MM.1S (cell line): ENCODE measurements around the gene ANGEL1.

ENCODE experiments used
- DNase-seq: peaks from one replicate; pipeline ENCODE4 v3.0.0-alpha.2; 2015
- H2AFZ ChIP-seq: fragments of 300-600 bp; sonication (generic); 2 replicates; pipeline ENCODE4 v1.6.0; 2016; ENCODE audit warnings: antibody characterized with exemption, low read length
- H3F3A ChIP-seq: fragments of 300-600 bp; sonication (generic); 2 replicates; pipeline ENCODE4 v1.6.1; 2016; ENCODE audit warnings: mild to moderate bottlenecking, antibody characterized with exemption, low read length, moderate library complexity, mixed read lengths; ENCODE audit not compliant: insufficient read depth
- H3K27ac ChIP-seq: fragments of 300-600 bp; sonication (generic); 2 replicates; pipeline ENCODE4 v1.5.1; 2016; ENCODE audit warnings: mild to moderate bottlenecking, low read length
- H3K27me3 ChIP-seq: fragments of 300-600 bp; sonication (generic); replicated peaks from 2 replicates; pipeline ENCODE4 v1.6.0; 2016; ENCODE audit warnings: low read length; ENCODE audit not compliant: insufficient read depth
- H3K36me3 ChIP-seq: fragments of 300-600 bp; sonication (generic); replicated peaks from 2 replicates; pipeline ENCODE4 v1.6.1; 2016; ENCODE audit warnings: mild to moderate bottlenecking, low read length, mixed read lengths; ENCODE audit not compliant: insufficient read depth
- H3K4me1 ChIP-seq: fragments of 300-600 bp; sonication (generic); 2 replicates; pipeline ENCODE4 v1.6.1; 2016; ENCODE audit warnings: low read length, mixed read lengths
- H3K4me2 ChIP-seq: fragments of 300-600 bp; sonication (generic); 2 replicates; pipeline ENCODE4 v1.6.0; 2016; ENCODE audit warnings: low read depth, low read length
- H3K4me3 ChIP-seq: fragments of 300-600 bp; sonication (generic); 2 replicates; pipeline ENCODE4 v1.5.1; 2016; ENCODE audit warnings: low read length, mixed read lengths
- H3K79me2 ChIP-seq: fragments of 300-600 bp; sonication (generic); 2 replicates; pipeline ENCODE4 v1.6.1; 2016; ENCODE audit warnings: mixed run types, low read length, mixed read lengths
- H3K9ac ChIP-seq: fragments of 300-600 bp; sonication (generic); 2 replicates; pipeline ENCODE4 v1.6.1; 2016; ENCODE audit warnings: low read length, mixed read lengths
- H3K9me2 ChIP-seq: fragments of 300-600 bp; sonication (generic); replicated peaks from 2 replicates; pipeline ENCODE4 v1.6.1; 2016; ENCODE audit warnings: mild to moderate bottlenecking, low read length, mixed read lengths; ENCODE audit not compliant: insufficient read depth
- H3K9me3 ChIP-seq: fragments of 300-600 bp; sonication (generic); replicated peaks from 2 replicates; pipeline ENCODE4 v1.6.1; 2016; ENCODE audit warnings: mild to moderate bottlenecking, low read length, mixed read lengths; ENCODE audit not compliant: insufficient read depth
- H4K20me1 ChIP-seq: fragments of 300-600 bp; sonication (generic); 2 replicates; pipeline ENCODE4 v1.6.1; 2016; ENCODE audit warnings: mild to moderate bottlenecking, low read length, moderate library complexity, mixed read lengths; ENCODE audit not compliant: insufficient read depth
- EZH2 ChIP-seq: fragments of 300-600 bp; sonication (generic); optimal IDR thresholded peaks from 2 replicates; pipeline ENCODE3; 2017; ENCODE audit warnings: low read depth, mild to moderate bottlenecking, antibody characterized with exemption, low read length, mixed read lengths
- EZH2phosphoT487 ChIP-seq: fragments of 300-600 bp; sonication (generic); IDR thresholded peaks from 2 replicates; pipeline ENCODE4 v1.6.1; 2018; ENCODE audit warnings: antibody characterized with exemption, low read length
- TF ChIP-seq, protein P1 (sequence below): fragments of 300-600 bp; sonication (generic); IDR thresholded peaks from 2 replicates; pipeline ENCODE4 v1.5.1; 2016; ENCODE audit warnings: antibody characterized with exemption, low read length, mixed read lengths

Gene ANGEL1

DNA sequence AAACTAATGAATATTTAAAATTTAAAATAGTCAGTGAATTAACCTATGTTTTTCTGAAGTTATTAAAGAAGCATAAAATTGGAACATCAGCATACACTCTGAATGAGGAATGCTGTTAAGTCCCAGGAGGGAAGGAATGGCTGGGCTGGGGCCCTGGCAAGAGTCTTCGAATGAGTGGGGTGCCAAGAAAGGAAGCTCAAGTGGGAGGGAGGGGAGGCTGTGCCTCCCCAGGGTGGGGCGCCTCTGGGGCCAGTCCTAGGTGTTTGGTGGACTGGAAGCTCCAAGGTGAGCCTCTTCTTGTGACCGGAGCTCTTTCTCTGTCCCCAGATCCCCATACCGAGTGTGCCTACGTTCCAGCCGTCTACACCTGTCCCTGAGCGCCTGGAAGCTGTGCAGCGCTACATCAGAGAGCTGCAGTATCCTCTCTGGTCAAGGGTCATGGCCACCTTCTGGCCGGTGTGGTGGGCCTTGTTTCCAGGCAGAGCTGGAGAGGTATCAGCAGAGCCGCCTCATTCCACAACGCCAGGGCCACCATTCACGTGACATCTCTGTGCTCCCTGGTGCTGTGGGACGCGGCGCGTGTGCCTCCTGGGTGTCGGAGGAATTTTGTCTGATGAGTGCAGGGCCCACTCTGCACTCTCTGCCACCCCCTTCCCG, 42.9 kb downstream of the ANGEL1 start:
- no peak overlapping the region for H3K4me3 ChIP-seq
- H3K9me2 ChIP-seq = no peaks in the 10 kb centered on the region
- H3K79me2 ChIP-seq = no peaks in the 10 kb centered on the region
- H3K4me1 ChIP-seq = no peaks in the 10 kb centered on the region
- no peak for TF ChIP-seq EZH2
- TF ChIP-seq EZH2phosphoT487 = no peak
- TF ChIP-seq, protein P1, sequence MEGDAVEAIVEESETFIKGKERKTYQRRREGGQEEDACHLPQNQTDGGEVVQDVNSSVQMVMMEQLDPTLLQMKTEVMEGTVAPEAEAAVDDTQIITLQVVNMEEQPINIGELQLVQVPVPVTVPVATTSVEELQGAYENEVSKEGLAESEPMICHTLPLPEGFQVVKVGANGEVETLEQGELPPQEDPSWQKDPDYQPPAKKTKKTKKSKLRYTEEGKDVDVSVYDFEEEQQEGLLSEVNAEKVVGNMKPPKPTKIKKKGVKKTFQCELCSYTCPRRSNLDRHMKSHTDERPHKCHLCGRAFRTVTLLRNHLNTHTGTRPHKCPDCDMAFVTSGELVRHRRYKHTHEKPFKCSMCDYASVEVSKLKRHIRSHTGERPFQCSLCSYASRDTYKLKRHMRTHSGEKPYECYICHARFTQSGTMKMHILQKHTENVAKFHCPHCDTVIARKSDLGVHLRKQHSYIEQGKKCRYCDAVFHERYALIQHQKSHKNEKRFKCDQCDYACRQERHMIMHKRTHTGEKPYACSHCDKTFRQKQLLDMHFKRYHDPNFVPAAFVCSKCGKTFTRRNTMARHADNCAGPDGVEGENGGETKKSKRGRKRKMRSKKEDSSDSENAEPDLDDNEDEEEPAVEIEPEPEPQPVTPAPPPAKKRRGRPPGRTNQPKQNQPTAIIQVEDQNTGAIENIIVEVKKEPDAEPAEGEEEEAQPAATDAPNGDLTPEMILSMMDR = no peak
- no peak overlapping the region for H3K9ac ChIP-seq
- H3K4me2 ChIP-seq = no peak overlapping the region
- H3K27me3 ChIP-seq = no peaks in the 10 kb centered on the region
- DNase-seq = no peak
- H3K9me3 ChIP-seq = no peaks in the 10 kb centered on the region
- no peaks in the 10 kb centered on the region for H4K20me1 ChIP-seq
- no peaks in the 10 kb centered on the region for H3K36me3 ChIP-seq
- H2AFZ ChIP-seq = no peak overlapping the region
- H3K27ac ChIP-seq = no peak overlapping the region
- H3F3A ChIP-seq = no peaks in the 10 kb centered on the region

DNA sequence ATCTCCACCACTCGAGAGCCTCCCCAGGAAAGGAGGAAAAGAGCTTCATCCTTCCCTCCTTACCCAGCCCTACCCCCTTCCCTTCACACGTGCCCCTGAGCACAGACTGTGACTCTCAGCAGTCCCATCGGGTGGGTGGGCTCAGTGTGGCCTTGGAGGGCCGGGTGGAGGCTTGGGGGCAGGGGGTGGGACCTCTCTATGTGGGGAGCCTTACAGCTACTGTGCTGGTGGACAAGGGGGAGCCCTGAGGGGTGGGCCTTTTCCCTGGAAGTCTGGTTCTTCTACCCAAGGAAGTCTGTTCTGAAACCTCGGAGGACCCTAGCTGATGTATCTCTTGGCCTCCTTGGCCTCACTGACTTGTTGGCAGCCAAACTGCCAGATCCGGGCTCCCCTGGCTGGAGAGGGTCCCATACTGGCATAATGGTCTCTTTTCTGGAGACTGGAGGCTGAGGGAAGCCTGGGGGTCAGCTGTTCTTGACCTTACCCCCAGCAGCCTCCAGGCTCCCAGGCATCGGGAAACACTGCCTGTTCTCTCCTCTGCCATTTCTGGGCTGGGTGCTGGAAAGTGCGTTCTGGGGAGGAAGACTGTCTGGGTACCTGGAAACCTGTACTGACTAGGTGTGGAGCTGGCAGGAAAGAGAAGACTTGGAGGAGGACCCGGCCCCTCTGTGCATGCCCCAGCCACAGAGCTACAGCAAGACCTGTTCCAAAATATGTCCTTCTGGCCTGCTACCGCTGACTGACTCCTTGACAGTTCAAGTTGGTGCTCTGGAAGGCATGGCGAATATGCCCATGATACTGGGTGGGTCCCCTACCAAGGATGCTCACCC, 43.8 kb downstream of the ANGEL1 start:
- Histone ChIP-seq H3K9me2 (no peaks in the 10 kb centered on the region), H3F3A (no peaks in the 10 kb centered on the region), H3K27ac (no peak overlapping the region), H3K79me2 (no peaks in the 10 kb centered on the region), H3K27me3 (no peaks in the 10 kb centered on the region), H3K4me2 (no peak overlapping the region), H3K4me1 (no peaks in the 10 kb centered on the region), H2AFZ (no peak overlapping the region), H3K36me3 (no peaks in the 10 kb centered on the region), H4K20me1 (no peaks in the 10 kb centered on the region), H3K9ac (no peak overlapping the region), H3K4me3 (no peak overlapping the region), H3K9me3 (no peaks in the 10 kb centered on the region)
- DNase-seq = no peak
- TF ChIP-seq EZH2 (no peak), EZH2phosphoT487 (no peak)
- TF ChIP-seq, protein P1 = no peak

DNA sequence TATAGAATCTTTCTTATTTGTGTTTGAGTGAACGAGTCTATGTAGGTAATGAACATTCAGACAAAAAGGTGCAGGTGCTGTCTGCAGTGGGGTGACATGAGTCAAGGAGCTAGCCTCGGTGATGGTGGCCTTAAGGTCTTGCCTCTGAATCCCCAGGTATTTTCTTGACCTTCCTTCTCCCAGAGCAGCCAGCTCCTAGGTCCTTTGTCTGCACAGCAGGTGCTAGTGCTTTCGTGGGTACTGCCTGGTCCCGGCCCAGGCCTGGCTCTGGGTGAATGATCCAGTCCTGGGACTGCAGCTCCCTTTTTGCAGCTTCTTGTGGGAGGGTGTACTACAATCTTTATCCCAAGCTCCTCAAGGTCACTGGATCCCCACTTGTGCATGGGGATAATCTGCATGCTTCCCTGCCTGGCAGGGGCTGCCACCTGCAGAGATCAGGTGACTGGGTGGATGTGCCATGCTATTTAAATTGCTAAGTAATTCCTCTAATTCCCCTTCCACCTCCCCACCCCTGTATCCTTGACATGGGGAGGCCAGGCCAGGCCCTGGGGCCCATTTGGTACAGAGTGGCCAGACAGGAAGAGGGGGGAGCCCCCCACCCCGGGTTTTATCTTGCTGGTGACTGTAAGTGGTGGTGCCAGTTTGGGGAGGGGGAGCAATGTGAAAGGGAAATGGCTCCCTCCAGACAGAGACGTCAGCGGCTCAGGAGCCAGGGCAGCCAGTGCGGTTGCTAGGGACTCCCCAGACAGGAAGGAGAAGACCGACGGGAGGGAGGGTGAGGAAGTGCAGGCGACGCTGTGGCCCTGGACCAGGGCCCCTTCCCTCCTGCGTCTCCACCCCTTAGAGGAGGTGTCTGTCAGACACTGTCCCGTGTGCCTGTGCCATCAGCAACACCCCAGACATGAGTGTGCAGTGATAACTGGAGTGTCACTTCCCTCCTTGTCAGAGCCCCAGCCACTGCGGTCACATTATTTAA, 44.7 kb downstream of the ANGEL1 start:
- Histone ChIP-seq H3K27ac (no peak overlapping the region), H3F3A (no peaks in the 10 kb centered on the region), H3K9me2 (no peaks in the 10 kb centered on the region), H3K27me3 (no peaks in the 10 kb centered on the region), H4K20me1 (no peaks in the 10 kb centered on the region), H3K9me3 (no peaks in the 10 kb centered on the region), H3K36me3 (no peaks in the 10 kb centered on the region), H3K4me2 (no peak overlapping the region), H3K79me2 (no peaks in the 10 kb centered on the region), H3K4me3 (no peak overlapping the region), H3K4me1 (no peaks in the 10 kb centered on the region), H3K9ac (no peak overlapping the region), H2AFZ (no peak overlapping the region)
- no peak for DNase-seq
- TF ChIP-seq, protein P1 = no peak
- TF ChIP-seq EZH2 (no peak), EZH2phosphoT487 (no peak)
